ENCODE measurements around the gene KIN.
"Not testable (repeated sequence)": the region's sequence is repeated elsewhere in the genome, so short reads cannot be mapped to it uniquely, and the experiment has no call there.

The KIN gene

GRCh38 chr10:7768417-7768816 lies 19.4 kb downstream of the KIN start:
- H3K4me1 ChIP-seq (ENCODE audit: control insufficient read depth, insufficient read depth, low read length): no peaks in the 10 kb centered on the region
- H3K36me3 ChIP-seq (ENCODE audit: control insufficient read depth, insufficient read depth, low read length): peaks cover 74% of the 10 kb centered on the region
- H3K27me3 ChIP-seq (ENCODE audit: control insufficient read depth, insufficient read depth, low read length): no peaks in the 10 kb centered on the region
- no peak overlapping the region for H3K27ac ChIP-seq (ENCODE audit: low read depth, low read length)
- H3K9me3 ChIP-seq (ENCODE audit: control insufficient read depth, insufficient read depth, low read length): no peaks in the 10 kb centered on the region
- H3K4me3 ChIP-seq (ENCODE audit: low read depth, low read length): no peak overlapping the region
- H3K9ac ChIP-seq (ENCODE audit: low read depth, low read length): no peak overlapping the region

DNA sequence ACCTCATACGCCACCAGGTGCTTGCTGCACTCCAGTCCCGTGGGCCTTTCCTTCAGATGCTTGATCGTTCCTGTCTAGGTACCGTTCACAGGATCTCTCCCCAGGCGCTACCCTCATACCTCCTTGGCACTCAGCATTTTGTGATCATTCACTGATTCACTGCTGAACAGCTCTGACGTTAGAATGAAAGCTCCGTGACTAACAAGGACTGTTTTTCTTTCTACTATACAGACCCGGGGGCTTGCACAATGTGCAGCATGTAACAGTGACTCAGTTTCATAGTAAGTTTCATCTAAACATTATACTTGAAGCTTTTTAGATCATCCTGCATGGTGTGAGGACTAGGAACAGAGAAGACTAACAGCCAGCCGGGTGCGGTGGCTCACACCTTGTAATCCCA lies 20.6 kb downstream of the KIN start:
- Histone ChIP-seq H3K27ac (ENCODE audit: low read depth, low read length) (no peak overlapping the region), H3K36me3 (ENCODE audit: control insufficient read depth, insufficient read depth, low read length) (peaks cover 77% of the 10 kb centered on the region), H3K4me1 (ENCODE audit: control insufficient read depth, insufficient read depth, low read length) (no peaks in the 10 kb centered on the region), H3K4me3 (ENCODE audit: low read depth, low read length) (no peak overlapping the region), H3K9ac (ENCODE audit: low read depth, low read length) (no peak overlapping the region), H3K9me3 (ENCODE audit: control insufficient read depth, insufficient read depth, low read length) (no peaks in the 10 kb centered on the region), H3K27me3 (ENCODE audit: control insufficient read depth, insufficient read depth, low read length) (no peaks in the 10 kb centered on the region)

DNA sequence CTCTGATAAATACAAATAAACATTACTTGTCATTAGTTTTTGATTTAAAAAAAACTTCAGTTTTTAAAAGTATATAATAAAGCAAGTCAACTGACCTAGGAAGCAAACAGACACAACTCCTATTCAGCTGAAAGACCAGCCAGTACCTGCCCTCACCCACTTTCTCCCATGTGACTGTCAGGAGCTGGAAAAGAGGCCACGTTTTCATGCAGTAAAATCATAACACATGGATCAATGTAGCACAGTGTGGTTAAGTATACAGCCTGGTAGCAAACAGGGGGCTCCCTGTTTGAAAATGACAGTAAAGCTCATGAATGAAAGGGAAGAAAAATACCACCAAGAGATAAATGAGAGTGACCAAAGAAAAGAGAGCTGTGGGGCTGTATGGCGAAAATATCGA lies 21.6 kb downstream of the KIN start:
- Histone ChIP-seq H3K9ac (ENCODE audit: low read depth, low read length) (no peak overlapping the region), H3K36me3 (ENCODE audit: control insufficient read depth, insufficient read depth, low read length) (peaks cover 85% of the 10 kb centered on the region), H3K4me1 (ENCODE audit: control insufficient read depth, insufficient read depth, low read length) (no peaks in the 10 kb centered on the region)

DNA sequence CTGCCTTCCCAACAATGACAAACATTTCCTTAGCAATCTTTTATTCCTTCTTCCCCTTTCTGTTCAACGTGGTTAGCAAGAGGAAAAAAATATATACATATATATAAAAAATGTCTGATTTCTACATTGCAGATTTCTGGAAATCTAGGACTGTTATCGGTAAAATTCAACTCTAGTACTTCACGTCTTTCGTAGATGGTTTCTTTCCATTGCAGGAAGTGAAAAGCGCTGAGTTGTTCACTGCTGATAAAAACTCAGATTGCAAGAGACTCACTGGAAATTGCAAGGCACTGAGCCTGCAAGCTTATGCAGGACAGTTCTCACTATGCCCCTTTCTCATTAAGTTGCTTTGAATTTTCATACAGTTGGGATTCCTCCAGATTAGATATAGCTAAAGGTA lies 23.9 kb downstream of the KIN start:
- H3K9me3 ChIP-seq (ENCODE audit: control insufficient read depth, insufficient read depth, low read length): no peaks in the 10 kb centered on the region
- H3K27me3 ChIP-seq (ENCODE audit: control insufficient read depth, insufficient read depth, low read length): no peaks in the 10 kb centered on the region
- H3K4me1 ChIP-seq (ENCODE audit: control insufficient read depth, insufficient read depth, low read length): no peaks in the 10 kb centered on the region
- H3K9ac ChIP-seq (ENCODE audit: low read depth, low read length): no peak overlapping the region
- no peak overlapping the region for H3K27ac ChIP-seq (ENCODE audit: low read depth, low read length)
- peaks cover 87% of the 10 kb centered on the region for H3K36me3 ChIP-seq (ENCODE audit: control insufficient read depth, insufficient read depth, low read length)
- no peak overlapping the region for H3K4me3 ChIP-seq (ENCODE audit: low read depth, low read length)

More for the DNA sequence above, 21.6 kb downstream of the KIN start:
- H3K27me3 ChIP-seq (ENCODE audit: control insufficient read depth, insufficient read depth, low read length): no peaks in the 10 kb centered on the region
- H3K4me3 ChIP-seq (ENCODE audit: low read depth, low read length): no peak overlapping the region
- H3K27ac ChIP-seq (ENCODE audit: low read depth, low read length): no peak overlapping the region
- H3K9me3 ChIP-seq (ENCODE audit: control insufficient read depth, insufficient read depth, low read length): no peaks in the 10 kb centered on the region

- Histone ChIP-seq H3K4me1 (ENCODE audit: control insufficient read depth, insufficient read depth, low read length) (no peaks in the 10 kb centered on the region), H3K27ac (ENCODE audit: low read depth, low read length) (no peak overlapping the region), H3K36me3 (ENCODE audit: control insufficient read depth, insufficient read depth, low read length) (peaks cover 91% of the 10 kb centered on the region), H3K9me3 (ENCODE audit: control insufficient read depth, insufficient read depth, low read length) (no peaks in the 10 kb centered on the region), H3K4me3 (ENCODE audit: low read depth, low read length) (no peak overlapping the region), H3K9ac (ENCODE audit: low read depth, low read length) (no peak overlapping the region), H3K27me3 (ENCODE audit: control insufficient read depth, insufficient read depth, low read length) (no peaks in the 10 kb centered on the region)
Measured at GRCh38 chr10:7756360-7756992, 31.3 kb downstream of the KIN start.

DNA sequence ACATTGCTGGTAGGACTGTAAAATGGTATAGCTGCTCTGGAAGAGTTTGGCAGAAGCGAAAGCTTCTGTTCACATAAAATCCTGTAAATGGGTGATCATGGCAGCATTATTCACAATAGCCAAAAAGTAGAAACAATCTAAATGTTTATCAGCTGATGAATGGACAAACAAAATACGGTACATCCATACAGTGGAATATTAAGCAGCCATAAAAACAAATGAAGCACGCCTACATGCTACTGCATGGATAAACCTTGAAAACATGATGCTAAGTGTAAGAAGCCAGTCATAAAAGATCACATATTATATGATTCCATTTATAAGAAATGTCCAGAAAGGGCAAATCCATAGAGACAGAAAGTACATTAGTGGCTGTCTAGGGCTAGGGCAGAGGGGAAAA lies 32.7 kb downstream of the KIN start:
- Histone ChIP-seq H3K27ac (ENCODE audit: low read depth, low read length) (no peak overlapping the region), H3K4me1 (ENCODE audit: control insufficient read depth, insufficient read depth, low read length) (no peaks in the 10 kb centered on the region), H3K36me3 (ENCODE audit: control insufficient read depth, insufficient read depth, low read length) (peaks cover 81% of the 10 kb centered on the region), H3K9ac (ENCODE audit: low read depth, low read length) (no peak overlapping the region), H3K9me3 (ENCODE audit: control insufficient read depth, insufficient read depth, low read length) (no peaks in the 10 kb centered on the region), H3K27me3 (ENCODE audit: control insufficient read depth, insufficient read depth, low read length) (no peaks in the 10 kb centered on the region), H3K4me3 (ENCODE audit: low read depth, low read length) (no peak overlapping the region)

DNA sequence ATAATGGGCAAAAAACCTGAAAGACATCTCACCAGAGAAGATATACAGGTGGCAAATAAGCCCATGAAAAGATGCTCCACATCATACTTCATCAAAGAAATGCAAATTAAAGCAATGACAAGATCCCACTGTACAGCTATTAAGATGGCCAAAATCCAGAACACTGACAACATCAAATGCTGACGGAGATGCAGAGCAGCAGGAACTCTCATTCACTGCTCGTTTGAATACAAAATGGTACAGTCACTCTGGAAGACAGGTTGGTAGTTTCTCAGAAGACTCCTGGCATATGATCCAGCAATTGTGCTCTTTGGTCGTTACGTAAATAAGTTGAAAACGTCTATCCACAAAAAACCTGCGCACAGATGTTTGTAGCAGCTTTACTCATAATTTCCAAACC lies 35.5 kb downstream of the KIN start:
- H3K4me3 ChIP-seq (ENCODE audit: low read depth, low read length): no peak overlapping the region
- H3K9ac ChIP-seq (ENCODE audit: low read depth, low read length): no peak overlapping the region
- H3K27ac ChIP-seq (ENCODE audit: low read depth, low read length): no peak overlapping the region
- no peaks in the 10 kb centered on the region for H3K27me3 ChIP-seq (ENCODE audit: control insufficient read depth, insufficient read depth, low read length)
- H3K36me3 ChIP-seq (ENCODE audit: control insufficient read depth, insufficient read depth, low read length): peaks cover 53% of the 10 kb centered on the region
- H3K9me3 ChIP-seq (ENCODE audit: control insufficient read depth, insufficient read depth, low read length): no peaks in the 10 kb centered on the region
- H3K4me1 ChIP-seq (ENCODE audit: control insufficient read depth, insufficient read depth, low read length): no peaks in the 10 kb centered on the region

DNA sequence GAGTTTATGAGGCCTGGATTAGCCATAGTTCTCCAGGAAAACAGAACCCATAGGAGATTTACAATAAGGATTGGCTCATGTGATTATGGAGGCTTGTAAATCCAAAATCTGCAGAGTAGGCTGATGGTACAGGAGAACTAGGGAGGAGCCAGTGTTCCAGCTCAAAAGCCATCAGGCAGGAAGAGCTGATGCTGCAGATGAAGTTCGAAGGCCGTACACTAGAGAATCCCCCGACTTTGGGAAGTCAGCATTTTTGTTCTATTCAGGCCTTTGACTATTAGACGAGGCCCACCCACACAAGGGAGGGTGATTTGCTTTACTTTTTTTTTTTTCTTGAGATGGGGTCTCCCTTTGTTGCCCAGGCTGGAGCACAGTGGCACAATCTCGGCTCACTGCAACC lies 37.6 kb downstream of the KIN start:
- Histone ChIP-seq H3K27me3 (ENCODE audit: control insufficient read depth, insufficient read depth, low read length) (no peaks in the 10 kb centered on the region), H3K27ac (ENCODE audit: low read depth, low read length) (no peak overlapping the region), H3K36me3 (ENCODE audit: control insufficient read depth, insufficient read depth, low read length) (peaks cover 34% of the 10 kb centered on the region), H3K9ac (ENCODE audit: low read depth, low read length) (no peak overlapping the region), H3K9me3 (ENCODE audit: control insufficient read depth, insufficient read depth, low read length) (no peaks in the 10 kb centered on the region), H3K4me1 (ENCODE audit: control insufficient read depth, insufficient read depth, low read length) (no peaks in the 10 kb centered on the region), H3K4me3 (ENCODE audit: low read depth, low read length) (no peak overlapping the region)

DNA sequence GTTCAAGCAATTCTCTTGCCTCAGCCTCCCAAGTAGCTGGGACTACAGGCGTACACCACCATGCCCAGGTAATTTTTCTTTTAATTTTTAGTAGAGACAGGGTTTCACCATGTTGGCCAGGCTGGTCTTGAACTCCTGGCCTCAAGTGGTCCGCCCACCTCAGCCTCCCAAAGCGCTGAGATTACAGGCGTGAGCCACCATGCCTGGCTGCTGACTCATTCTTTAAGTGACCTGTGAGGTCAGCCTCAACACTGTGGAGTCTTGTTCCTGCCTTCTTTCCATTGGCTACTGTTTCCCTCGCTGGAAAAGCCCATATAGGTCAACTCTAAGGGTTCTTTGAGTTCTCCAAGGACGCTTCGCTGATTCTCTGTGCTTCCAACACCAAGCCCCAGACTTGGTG lies 39.2 kb downstream of the KIN start:
- H3K27ac ChIP-seq (ENCODE audit: low read depth, low read length); H3K9ac ChIP-seq (ENCODE audit: low read depth, low read length); H3K27me3 ChIP-seq (ENCODE audit: control insufficient read depth, insufficient read depth, low read length); H3K4me1 ChIP-seq (ENCODE audit: control insufficient read depth, insufficient read depth, low read length); H3K4me3 ChIP-seq (ENCODE audit: low read depth, low read length); H3K9me3 ChIP-seq (ENCODE audit: control insufficient read depth, insufficient read depth, low read length): not testable (repeated sequence)
- peaks cover 21% of the 10 kb centered on the region for H3K36me3 ChIP-seq (ENCODE audit: control insufficient read depth, insufficient read depth, low read length)

GRCh38 chr10:7744307-7744706 lies 43.5 kb downstream of the KIN start:
- H3K27me3 ChIP-seq (ENCODE audit: control insufficient read depth, insufficient read depth, low read length): no peaks in the 10 kb centered on the region
- no peaks in the 10 kb centered on the region for H3K9me3 ChIP-seq (ENCODE audit: control insufficient read depth, insufficient read depth, low read length)
- H3K4me3 ChIP-seq (ENCODE audit: low read depth, low read length): no peak overlapping the region
- no peak overlapping the region for H3K27ac ChIP-seq (ENCODE audit: low read depth, low read length)
- no peak overlapping the region for H3K9ac ChIP-seq (ENCODE audit: low read depth, low read length)
- no peaks in the 10 kb centered on the region for H3K4me1 ChIP-seq (ENCODE audit: control insufficient read depth, insufficient read depth, low read length)
- H3K36me3 ChIP-seq (ENCODE audit: control insufficient read depth, insufficient read depth, low read length): no peaks in the 10 kb centered on the region

- Histone ChIP-seq H3K27ac (ENCODE audit: low read depth, low read length) (no peak overlapping the region), H3K9ac (ENCODE audit: low read depth, low read length) (no peak overlapping the region), H3K4me3 (ENCODE audit: low read depth, low read length) (no peak overlapping the region), H3K9me3 (ENCODE audit: control insufficient read depth, insufficient read depth, low read length) (no peaks in the 10 kb centered on the region), H3K4me1 (ENCODE audit: control insufficient read depth, insufficient read depth, low read length) (no peaks in the 10 kb centered on the region), H3K36me3 (ENCODE audit: control insufficient read depth, insufficient read depth, low read length) (no peaks in the 10 kb centered on the region), H3K27me3 (ENCODE audit: control insufficient read depth, insufficient read depth, low read length) (no peaks in the 10 kb centered on the region)
Measured at GRCh38 chr10:7738536-7739407, 49.0 kb downstream of the KIN start.

Measured in HUES48 (cell line).